Measurements from ENCODE around the gene ETV4. TPM values are rescaled to one million over a fixed set of nuclear protein-coding genes. Genes with fewer than 3 reads are reported as not detected.

The ETV4 gene
- total and polyA plus RNA-seq, 2 of the 13 experiments (the other 11 are each of a cell fraction or from before 2014, with no cell fraction given): 128 to 330 TPM

- TF ChIP-seq ZBTB49 (CRISPR knock-in tag; IDR thresholded peaks at IDR 0.05; ENCODE audit: borderline replicate concordance) (peak; percentile 78; the same call in 1 of the 2 replicates), NCOA5 (CRISPR knock-in tag; IDR thresholded peaks at IDR 0.05) (no peak), RFX3 (CRISPR knock-in tag; IDR thresholded peaks at IDR 0.05) (peak; percentile 29; the same call in 1 of the 2 replicates), FOXP4 (CRISPR knock-in tag; IDR thresholded peaks at IDR 0.05) (peak; percentile 94), ZSCAN30 (CRISPR knock-in tag; IDR thresholded peaks at IDR 0.05) (no peak), XRCC5 (optimal IDR thresholded peaks at IDR 0.05; ENCODE audit: low read length) (peak; percentile 93), ZNF274 (CRISPR knock-in tag; IDR thresholded peaks at IDR 0.05) (no peak; the same call in 1 of the 2 replicates), PAX8 (CRISPR knock-in tag; IDR thresholded peaks at IDR 0.05; ENCODE audit: borderline replicate concordance) (no peak), TRIM22 (IDR thresholded peaks at IDR 0.05) (no peak), ZBTB34 (CRISPR knock-in tag; IDR thresholded peaks at IDR 0.05) (peak; percentile 66; the same call in 1 of the 2 replicates), ZNF446 (CRISPR knock-in tag; IDR thresholded peaks at IDR 0.05) (no peak), ATF3 (CRISPR knock-in tag; IDR thresholded peaks at IDR 0.05) (peak; percentile 63; the same call in 1 of the 2 replicates), ZNF510 (CRISPR knock-in tag; IDR thresholded peaks at IDR 0.05; ENCODE audit: low read depth) (peak; percentile 98), ZNF142 (CRISPR knock-in tag; IDR thresholded peaks at IDR 0.05) (no peak; the same call in 1 of the 2 replicates), ATF7-NPFF (CRISPR knock-in tag; IDR thresholded peaks at IDR 0.05; ENCODE audit: low read depth) (peak; percentile 48; the same call in 1 of the 2 replicates)
These were observed 15.7 kb downstream of the ETV4 start (continued) for GRCh38 chr17:43530288-43531081.
